ENCODE measurements around the gene TLR10.

Gene TLR10

GRCh38 chr4:38821739-38822138, 38.9 kb upstream of the TLR10 start:
- no peak for TF ChIP-seq CTCF (IDR thresholded peaks at IDR 0.05; ENCODE audit: borderline replicate concordance, control extremely low read depth, extremely low read depth, insufficient read depth, missing control alignments)
- no peak for DNase-seq (ENCODE audit: low spot score)
- in situ Hi-C loops (cut with MboI; ENCODE audit: low sequenced_read_pairs, unreplicated experiment) = no loop called here

GRCh38 chr4:38820329-38821061, 37.7 kb upstream of the TLR10 start:
- peak; percentile 57 for DNase-seq (ENCODE audit: low spot score)
- TF ChIP-seq CTCF (IDR thresholded peaks at IDR 0.05; ENCODE audit: borderline replicate concordance, control extremely low read depth, extremely low read depth, insufficient read depth, missing control alignments) = no peak
- in situ Hi-C loops (cut with MboI; ENCODE audit: low sequenced_read_pairs, unreplicated experiment) = no loop called here

GRCh38 chr4:38819569-38819968, 36.8 kb upstream of the TLR10 start:
- in situ Hi-C loops (cut with MboI; ENCODE audit: low sequenced_read_pairs, unreplicated experiment) = no loop called here
- DNase-seq (ENCODE audit: low spot score) = no peak
- TF ChIP-seq CTCF (IDR thresholded peaks at IDR 0.05; ENCODE audit: borderline replicate concordance, control extremely low read depth, extremely low read depth, insufficient read depth, missing control alignments) = no peak

GRCh38 chr4:38818441-38818976, 35.7 kb upstream of the TLR10 start:
- in situ Hi-C loops (cut with MboI; ENCODE audit: low sequenced_read_pairs, unreplicated experiment) = no loop called here
- peak; percentile 60 for DNase-seq (ENCODE audit: low spot score)
- TF ChIP-seq CTCF (IDR thresholded peaks at IDR 0.05; ENCODE audit: borderline replicate concordance, control extremely low read depth, extremely low read depth, insufficient read depth, missing control alignments) = no peak

GRCh38 chr4:38815885-38816782, 33.3 kb upstream of the TLR10 start:
- peak; percentile 51 for DNase-seq (ENCODE audit: low spot score)
- no peak for TF ChIP-seq CTCF (IDR thresholded peaks at IDR 0.05; ENCODE audit: borderline replicate concordance, control extremely low read depth, extremely low read depth, insufficient read depth, missing control alignments)
- in situ Hi-C loops (cut with MboI; ENCODE audit: low sequenced_read_pairs, unreplicated experiment) = no loop called here

GRCh38 chr4:38814386-38814785, 31.6 kb upstream of the TLR10 start:
- in situ Hi-C loops (cut with MboI; ENCODE audit: low sequenced_read_pairs, unreplicated experiment) = no loop called here
- DNase-seq (ENCODE audit: low spot score) = no peak

More at GRCh38 chr4:38814386-38814785, 31.6 kb upstream of the TLR10 start:
- no peak for TF ChIP-seq CTCF (IDR thresholded peaks at IDR 0.05; ENCODE audit: borderline replicate concordance, control extremely low read depth, extremely low read depth, insufficient read depth, missing control alignments)
